WERI-Rb-1 (cell line): ENCODE results near the gene BTBD6.

Source experiments
- DNase-seq: peaks from one replicate; pipeline ENCODE4 v3.0.0-alpha.2; 2020
- H3K27ac ChIP-seq: fragments of 250-450 bp; sonication (Bioruptor Pico); 2 replicates; pipeline ENCODE4 v1.5.1; 2020; ENCODE audit warnings: mild to moderate bottlenecking, moderate library complexity
- H3K27me3 ChIP-seq: fragments of 250-450 bp; sonication (Bioruptor Pico); 2 replicates; pipeline ENCODE4 v1.5.1; 2021; ENCODE audit warnings: mild to moderate bottlenecking, low read depth, moderate library complexity; ENCODE audit not compliant: insufficient read depth, severe bottlenecking
- H3K36me3 ChIP-seq: fragments of 250-450 bp; sonication (Bioruptor Pico); 2 replicates; pipeline ENCODE4 v1.5.1; 2020; ENCODE audit warnings: mild to moderate bottlenecking, moderate library complexity
- H3K4me3 ChIP-seq: 2 replicates; pipeline ENCODE4 v1.5.1; 2011; ENCODE audit warnings: low read depth, mild to moderate bottlenecking, control low read depth, low read length
- H3K9me3 ChIP-seq: fragments of 250-450 bp; sonication (Bioruptor Pico); 2 replicates; pipeline ENCODE4 v1.5.1; 2021; ENCODE audit warnings: mild to moderate bottlenecking, moderate library complexity; ENCODE audit not compliant: severe bottlenecking
- CTCF ChIP-seq: IDR thresholded peaks from 2 replicates; pipeline ENCODE4 v1.5.1; 2011; ENCODE audit warnings: low read depth, mild to moderate bottlenecking, control low read depth, inconsistent platforms, low read length

BTBD6 gene

GRCh38 chr14:105201156-105201924 is 47.0 kb upstream of the BTBD6 start:
- H3K27ac ChIP-seq: no peak overlapping the region
- peak; percentile 39 for TF ChIP-seq CTCF

GRCh38 chr14:105201925-105202513 is 46.3 kb upstream of the BTBD6 start:
- Histone ChIP-seq H3K27ac (no peak overlapping the region), H3K9me3 (no peaks in the 10 kb centered on the region), H3K36me3 (no peaks in the 10 kb centered on the region), H3K27me3 (no peaks in the 10 kb centered on the region), H3K4me3 (no peak overlapping the region)
- DNase-seq: no peak
- TF ChIP-seq CTCF: no peak

More at GRCh38 chr14:105201156-105201924, 47.0 kb upstream of the BTBD6 start:
- no peak for DNase-seq
- Histone ChIP-seq H3K27me3 (no peaks in the 10 kb centered on the region), H3K9me3 (no peaks in the 10 kb centered on the region), H3K4me3 (no peak overlapping the region), H3K36me3 (no peaks in the 10 kb centered on the region)

GRCh38 chr14:105203057-105203531 is 45.2 kb upstream of the BTBD6 start:
- Histone ChIP-seq H3K9me3 (no peaks in the 10 kb centered on the region), H3K36me3 (no peaks in the 10 kb centered on the region), H3K27ac (no peak overlapping the region), H3K27me3 (no peaks in the 10 kb centered on the region), H3K4me3 (no peak overlapping the region)
- peak; percentile 80 for DNase-seq
- peak; percentile 90 for TF ChIP-seq CTCF

- TF ChIP-seq CTCF: no peak
Observed at GRCh38 chr14:105203701-105204100, 44.6 kb upstream of the BTBD6 start.

GRCh38 chr14:105204206-105204930 is 44.0 kb upstream of the BTBD6 start:
- Histone ChIP-seq H3K9me3 (no peaks in the 10 kb centered on the region), H3K27me3 (no peaks in the 10 kb centered on the region), H3K4me3 (no peak overlapping the region), H3K27ac (no peak overlapping the region), H3K36me3 (no peaks in the 10 kb centered on the region; the same call in 1 of the 2 replicates)
- TF ChIP-seq CTCF: no peak
- DNase-seq: no peak

More at GRCh38 chr14:105203701-105204100, 44.6 kb upstream of the BTBD6 start:
- no peaks in the 10 kb centered on the region for H3K27me3 ChIP-seq
- H3K4me3 ChIP-seq: no peak overlapping the region
- H3K27ac ChIP-seq: no peak overlapping the region
- no peaks in the 10 kb centered on the region for H3K36me3 ChIP-seq
- no peak for DNase-seq
- H3K9me3 ChIP-seq: no peaks in the 10 kb centered on the region
